Spleen (tissue), 7 donors: ENCODE measurements around the gene MYH10.

Source experiments
- POLR2A ChIP-seq, 3 donors: fragments of 450-650 bp; IDR thresholded peaks; one replicate each; pipeline ENCODE4 v1.5.1; 2017; ENCODE audit warnings: antibody characterized with exemption in 3 of 3, mild to moderate bottlenecking in 1 of 3
- POLR2AphosphoS5 ChIP-seq, 3 donors: sonication (generic); formaldehyde crosslinking; IDR thresholded peaks; one replicate each; pipeline ENCODE4 v1.5.1; 2017; ENCODE audit warnings: antibody characterized with exemption in 3 of 3
- TF ChIP-seq, protein P1 (sequence below), 11 experiments: fragments of 200-600 bp in 7 of 11; fragments of 450-650 bp in 4 of 11; sonication (generic) in 4 of 11; IDR thresholded peaks in 8 of 11; conservative IDR thresholded peaks in 3 of 11; 1 replicate in 7 of 11; 2 replicates in 4 of 11; pipeline versions ENCODE4 v1.4.0 to v1.8.0; 2016 to 2021; ENCODE audit warnings: antibody characterized with exemption in 11 of 11, inconsistent platforms in 4 of 11, mild to moderate bottlenecking in 1 of 11
- donor health status: DM: no; HTN: no; CAD: no; lungs with moderate emphysema.
- donor health status: DM: no; HTN: no; CAD: no.
- donor health status: DM: no; HTN: no; CAD: no.

DNA sequence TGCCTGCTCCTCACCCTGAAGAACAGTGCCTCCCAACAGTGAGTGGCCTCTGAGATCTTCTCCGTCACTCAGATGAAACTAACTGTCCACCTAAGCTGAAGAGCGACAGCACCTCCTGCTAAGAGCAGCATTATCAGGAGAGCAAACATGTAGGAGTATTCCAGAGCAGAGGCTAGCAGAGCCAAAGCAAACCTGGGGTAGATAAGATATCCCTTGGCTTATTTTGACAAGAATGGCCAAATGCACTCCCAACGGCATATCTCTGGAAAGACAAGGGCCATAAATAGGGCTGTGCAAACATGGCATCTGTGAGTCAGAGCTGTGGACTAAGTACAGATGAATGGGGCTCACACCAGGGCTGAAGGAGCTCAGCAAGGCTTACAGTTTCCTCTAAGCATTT is 98.5 kb downstream of the MYH10 start:
- TF ChIP-seq, protein P1, sequence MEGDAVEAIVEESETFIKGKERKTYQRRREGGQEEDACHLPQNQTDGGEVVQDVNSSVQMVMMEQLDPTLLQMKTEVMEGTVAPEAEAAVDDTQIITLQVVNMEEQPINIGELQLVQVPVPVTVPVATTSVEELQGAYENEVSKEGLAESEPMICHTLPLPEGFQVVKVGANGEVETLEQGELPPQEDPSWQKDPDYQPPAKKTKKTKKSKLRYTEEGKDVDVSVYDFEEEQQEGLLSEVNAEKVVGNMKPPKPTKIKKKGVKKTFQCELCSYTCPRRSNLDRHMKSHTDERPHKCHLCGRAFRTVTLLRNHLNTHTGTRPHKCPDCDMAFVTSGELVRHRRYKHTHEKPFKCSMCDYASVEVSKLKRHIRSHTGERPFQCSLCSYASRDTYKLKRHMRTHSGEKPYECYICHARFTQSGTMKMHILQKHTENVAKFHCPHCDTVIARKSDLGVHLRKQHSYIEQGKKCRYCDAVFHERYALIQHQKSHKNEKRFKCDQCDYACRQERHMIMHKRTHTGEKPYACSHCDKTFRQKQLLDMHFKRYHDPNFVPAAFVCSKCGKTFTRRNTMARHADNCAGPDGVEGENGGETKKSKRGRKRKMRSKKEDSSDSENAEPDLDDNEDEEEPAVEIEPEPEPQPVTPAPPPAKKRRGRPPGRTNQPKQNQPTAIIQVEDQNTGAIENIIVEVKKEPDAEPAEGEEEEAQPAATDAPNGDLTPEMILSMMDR (IDR thresholded peaks at IDR 0.05 in 8 of 11, conservative IDR thresholded peaks at IDR 0.05 in 3 of 11): no peak
- no peak for TF ChIP-seq POLR2A (IDR thresholded peaks at IDR 0.05)
- TF ChIP-seq POLR2AphosphoS5 (IDR thresholded peaks at IDR 0.05): no peak
